K562 (cell line): Measurements from ENCODE around the gene PDPK1. TPM values are rescaled to one million over a fixed set of nuclear protein-coding genes. Genes with fewer than 3 reads are reported as not detected.

Experiments
- CREB3 ChIP-seq: fragments of 450-650 bp; conservative IDR thresholded peaks from 2 replicates; pipeline ENCODE4 v1.6.1; 2016; ENCODE audit warnings: missing genetic modification characterization, low read depth, mild to moderate bottlenecking, missing compliant biosample characterization, moderate library complexity
- GABPB1 ChIP-seq: sonication (generic); formaldehyde crosslinking; IDR thresholded peaks from 2 replicates; pipeline ENCODE4 v1.8.0; 2022; ENCODE audit warnings: mild to moderate bottlenecking, missing genetic modification reagents
- HMGXB4 ChIP-seq: sonication (generic); formaldehyde crosslinking; IDR thresholded peaks from 2 replicates; pipeline ENCODE4 v1.8.1; 2023; ENCODE audit warnings: mild to moderate bottlenecking, missing genetic modification reagents
- KLF10 ChIP-seq: fragments of 250-450 bp; sonication (Bioruptor Pico); IDR thresholded peaks from 2 replicates; pipeline ENCODE4 v1.6.1; 2021; ENCODE audit warnings: matching md5 sums
- L3MBTL2 ChIP-seq: fragments of 450-650 bp; IDR thresholded peaks from 2 replicates; pipeline ENCODE4 v1.6.1; 2016; ENCODE audit warnings: mild to moderate bottlenecking, moderate library complexity
- NRF1 ChIP-seq, 2 experiments: fragments of 450-650 bp; IDR thresholded peaks in 1 of 2; conservative IDR thresholded peaks in 1 of 2; 2 replicates each; pipeline ENCODE4 v1.6.1; 2014; ENCODE audit warnings: mild to moderate bottlenecking in 2 of 2
- PCBP1 ChIP-seq: fragments of 200-400 bp; formaldehyde crosslinking; IDR thresholded peaks from 2 replicates; pipeline ENCODE4 v1.6.1; 2018; ENCODE audit warnings: mild to moderate bottlenecking, low read depth, low read length; ENCODE audit not compliant: poor library complexity, severe bottlenecking
- RAD51 ChIP-seq: fragments of 450-650 bp; IDR thresholded peaks from 2 replicates; pipeline ENCODE4 v1.7.1; 2016; ENCODE audit warnings: low read depth, mild to moderate bottlenecking, borderline replicate concordance
- SIX5 ChIP-seq, 2 experiments: IDR thresholded peaks; 2 replicates each; pipeline ENCODE4 v1.6.1; 2011; ENCODE audit warnings: low read length in 2 of 2, borderline replicate concordance in 1 of 2, low read depth in 1 of 2, mild to moderate bottlenecking in 1 of 2, moderate library complexity in 1 of 2; ENCODE audit not compliant: insufficient read depth in 1 of 2
- TAF1 ChIP-seq: IDR thresholded peaks from 2 replicates; pipeline ENCODE4 v1.6.1; 2011; ENCODE audit warnings: mild to moderate bottlenecking, low read length, moderate library complexity; ENCODE audit not compliant: insufficient read depth, control insufficient read depth, severe bottlenecking; ENCODE audit errors: extremely low read depth
- TRIM24 ChIP-seq, 2 experiments: fragments of 450-650 bp; IDR thresholded peaks; 2 replicates each; pipeline ENCODE4 v1.6.1; 2016
- ZNF121 ChIP-seq: sonication (generic); formaldehyde crosslinking; conservative IDR thresholded peaks from 2 replicates; pipeline ENCODE4 v1.8.0; 2022; ENCODE audit warnings: missing genetic modification reagents
- ZNF124 ChIP-seq: sonication (generic); formaldehyde crosslinking; IDR thresholded peaks from 2 replicates; pipeline ENCODE4 v1.8.1; 2022; ENCODE audit warnings: missing genetic modification reagents
- ZNF507 ChIP-seq: conservative IDR thresholded peaks from 2 replicates; pipeline ENCODE4 v1.6.1; 2017; ENCODE audit warnings: missing genetic modification characterization, missing compliant biosample characterization
- polyA plus RNA-seq, 8 experiments: library from polyadenylated mRNA; depleted of rRNA in 4 of 8; stranded (reverse) in 5 of 8; unstranded in 3 of 8; fragments of >200 nt; fragmentation: Nextera tagmentation in 2 of 8; fragmentation: Illumina TruSeq in 1 of 8; extraction: Ambion mirVana in 2 of 8; extraction: Trizol in 1 of 8; gene quantifications; 2 replicates each; pipeline versions ENCODE4 v1.2.1 to v1.2.3, GENCODE V29; 2011 to 2014; ENCODE audit warnings: inconsistent platforms in 1 of 8, missing spikeins in 1 of 8
- total RNA-seq, 7 experiments: library from RNA; depleted of rRNA in 6 of 7; stranded (reverse); fragments of >200 nt in 6 of 7; fragmentation: Illumina TruSeq in 2 of 7; extraction: Trizol in 2 of 7; gene quantifications; 2 replicates each; pipeline versions ENCODE4 v1.2.1 to v1.2.3, GENCODE V29; 2011 to 2021; ENCODE audit warnings: low replicate concordance in 1 of 7
- TF ChIP-seq, protein P1 (sequence below): fragments of 200-800 bp; sonication (Bioruptor generic); IDR thresholded peaks from 2 replicates; pipeline ENCODE4 v1.6.1; 2017; ENCODE audit warnings: missing genetic modification characterization, missing compliant biosample characterization
- TF ChIP-seq, protein P2 (sequence below), 2 experiments: fragments of 250-450 bp in 1 of 2; fragments of 450-650 bp in 1 of 2; sonication (Bioruptor Pico) in 1 of 2; IDR thresholded peaks; 2 replicates each; pipeline versions ENCODE4 v1.6.1 to v1.8.0; 2016 to 2021; ENCODE audit warnings: mild to moderate bottlenecking in 2 of 2, moderate library complexity in 2 of 2, missing compliant biosample characterization in 1 of 2, missing genetic modification characterization in 1 of 2
- TF ChIP-seq, protein P3 (sequence below): conservative IDR thresholded peaks from 2 replicates; pipeline ENCODE4 v1.6.1; 2011; ENCODE audit warnings: low read depth, mild to moderate bottlenecking, low read length; ENCODE audit not compliant: control insufficient read depth
- TF ChIP-seq, protein P4 (sequence below): fragments of 250-450 bp; sonication (Bioruptor Pico); IDR thresholded peaks from 2 replicates; pipeline ENCODE4 v1.4.0; 2020

The PDPK1 gene
- total and polyA plus RNA-seq, 9 of the 15 experiments (the other 6 are each of a cell fraction or from before 2014, with no cell fraction given): 4.0 to 37.2 (median 18.7) TPM

DNA sequence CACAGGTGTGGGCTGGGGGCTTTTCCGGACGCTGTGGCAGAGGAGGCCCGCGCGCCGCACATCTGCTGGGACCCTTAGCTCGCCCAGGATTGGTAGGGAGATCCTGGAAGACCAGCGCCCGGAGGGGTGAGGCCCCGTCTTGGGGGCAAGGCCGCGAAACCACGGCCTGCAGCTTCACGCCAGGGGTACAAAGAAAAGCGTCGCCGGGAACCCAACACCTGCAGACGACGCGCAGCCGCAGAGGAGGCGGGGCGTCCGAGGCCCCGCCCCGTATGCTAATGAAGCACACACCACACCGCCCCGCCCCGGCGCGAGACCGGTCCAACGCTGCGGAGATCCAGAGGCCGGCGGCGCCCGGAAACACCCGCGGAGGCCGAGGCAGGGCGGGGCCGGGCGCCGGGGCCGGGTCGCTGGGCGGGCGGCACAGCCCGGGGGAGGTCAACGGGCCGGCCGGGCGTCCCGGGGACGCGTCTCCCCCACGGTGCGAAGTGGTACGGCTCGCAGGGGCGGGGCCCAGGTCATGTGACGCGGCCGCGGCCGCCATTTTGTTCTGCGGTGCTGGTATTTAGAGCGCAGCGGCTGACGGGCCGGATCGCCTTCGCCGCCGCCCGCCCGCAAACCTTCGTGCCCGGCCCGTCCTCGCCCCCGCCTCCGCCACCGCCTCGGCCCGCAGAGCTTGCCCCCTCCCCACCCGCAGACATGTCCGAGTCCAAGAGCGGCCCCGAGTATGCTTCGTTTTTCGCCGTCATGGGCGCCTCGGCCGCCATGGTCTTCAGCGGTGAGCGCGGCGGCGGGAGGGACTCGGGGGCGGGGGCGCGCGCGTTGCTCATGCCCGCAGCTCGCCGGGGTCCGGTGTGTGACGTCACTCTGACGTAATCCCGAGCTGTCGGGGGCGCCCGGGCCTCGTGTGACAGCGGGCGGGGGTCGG, 24.2 kb upstream of the PDPK1 start, which contains the start of gene ATP6V0C (continued):
- TF ChIP-seq GABPB1: peak; percentile 55
- TF ChIP-seq, protein P1, sequence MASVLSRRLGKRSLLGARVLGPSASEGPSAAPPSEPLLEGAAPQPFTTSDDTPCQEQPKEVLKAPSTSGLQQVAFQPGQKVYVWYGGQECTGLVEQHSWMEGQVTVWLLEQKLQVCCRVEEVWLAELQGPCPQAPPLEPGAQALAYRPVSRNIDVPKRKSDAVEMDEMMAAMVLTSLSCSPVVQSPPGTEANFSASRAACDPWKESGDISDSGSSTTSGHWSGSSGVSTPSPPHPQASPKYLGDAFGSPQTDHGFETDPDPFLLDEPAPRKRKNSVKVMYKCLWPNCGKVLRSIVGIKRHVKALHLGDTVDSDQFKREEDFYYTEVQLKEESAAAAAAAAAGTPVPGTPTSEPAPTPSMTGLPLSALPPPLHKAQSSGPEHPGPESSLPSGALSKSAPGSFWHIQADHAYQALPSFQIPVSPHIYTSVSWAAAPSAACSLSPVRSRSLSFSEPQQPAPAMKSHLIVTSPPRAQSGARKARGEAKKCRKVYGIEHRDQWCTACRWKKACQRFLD (CRISPR knock-in tag): 0 out of 2 replicates have a peak, but pooled peaks have one; percentile 56
- no peak for TF ChIP-seq KLF10 (CRISPR knock-in tag)
- TF ChIP-seq TAF1: peak; percentile 92
- no peak for TF ChIP-seq CREB3
- peak; percentile 79 for TF ChIP-seq RAD51
- TF ChIP-seq TRIM24 (IDR thresholded peaks at IDR 0.05): no peak
- TF ChIP-seq, protein P2, sequence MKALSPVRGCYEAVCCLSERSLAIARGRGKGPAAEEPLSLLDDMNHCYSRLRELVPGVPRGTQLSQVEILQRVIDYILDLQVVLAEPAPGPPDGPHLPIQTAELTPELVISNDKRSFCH (CRISPR knock-in tag; IDR thresholded peaks at IDR 0.05): no peak
- TF ChIP-seq, protein P2 (tag; IDR thresholded peaks at IDR 0.05): peak; percentile 55; the same call in 1 of the 2 replicates
- TF ChIP-seq, protein P3, sequence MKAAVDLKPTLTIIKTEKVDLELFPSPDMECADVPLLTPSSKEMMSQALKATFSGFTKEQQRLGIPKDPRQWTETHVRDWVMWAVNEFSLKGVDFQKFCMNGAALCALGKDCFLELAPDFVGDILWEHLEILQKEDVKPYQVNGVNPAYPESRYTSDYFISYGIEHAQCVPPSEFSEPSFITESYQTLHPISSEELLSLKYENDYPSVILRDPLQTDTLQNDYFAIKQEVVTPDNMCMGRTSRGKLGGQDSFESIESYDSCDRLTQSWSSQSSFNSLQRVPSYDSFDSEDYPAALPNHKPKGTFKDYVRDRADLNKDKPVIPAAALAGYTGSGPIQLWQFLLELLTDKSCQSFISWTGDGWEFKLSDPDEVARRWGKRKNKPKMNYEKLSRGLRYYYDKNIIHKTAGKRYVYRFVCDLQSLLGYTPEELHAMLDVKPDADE: peak; percentile 87; the same call in 1 of the 2 replicates
- no peak for TF ChIP-seq ZNF124 (CRISPR knock-in tag)
- no peak for TF ChIP-seq ZNF121 (CRISPR knock-in tag)
- TF ChIP-seq, protein P4, sequence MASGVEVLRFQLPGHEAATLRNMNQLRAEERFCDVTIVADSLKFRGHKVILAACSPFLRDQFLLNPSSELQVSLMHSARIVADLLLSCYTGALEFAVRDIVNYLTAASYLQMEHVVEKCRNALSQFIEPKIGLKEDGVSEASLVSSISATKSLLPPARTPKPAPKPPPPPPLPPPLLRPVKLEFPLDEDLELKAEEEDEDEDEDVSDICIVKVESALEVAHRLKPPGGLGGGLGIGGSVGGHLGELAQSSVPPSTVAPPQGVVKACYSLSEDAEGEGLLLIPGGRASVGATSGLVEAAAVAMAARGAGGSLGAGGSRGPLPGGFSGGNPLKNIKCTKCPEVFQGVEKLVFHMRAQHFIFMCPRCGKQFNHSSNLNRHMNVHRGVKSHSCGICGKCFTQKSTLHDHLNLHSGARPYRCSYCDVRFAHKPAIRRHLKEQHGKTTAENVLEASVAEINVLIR (CRISPR knock-in tag): peak; percentile 84
- TF ChIP-seq L3MBTL2: peak; percentile 90
- peak in 1 of 2 experiments; percentile 40; a peak in 1 of 4 replicates for TF ChIP-seq SIX5 (IDR thresholded peaks at IDR 0.05; ENCODE audit: borderline replicate concordance in 1 of 2, insufficient read depth in 1 of 2, low read depth in 1 of 2, low read length in 2 of 2)
- peak; percentile 71; the same call in 1 of the 2 replicates for TF ChIP-seq HMGXB4 (CRISPR knock-in tag)
- peak; percentile 80 for TF ChIP-seq PCBP1
- peak; percentile 94 to 95 for TF ChIP-seq NRF1 (conservative IDR thresholded peaks at IDR 0.05 in 1 of 2, IDR thresholded peaks at IDR 0.05 in 1 of 2)
- no peak for TF ChIP-seq ZNF507 (tag)
